Umbilical cord (tissue), 2 donors: Measurements from ENCODE around the gene TSHZ2. TPM values are rescaled to one million over a fixed set of nuclear protein-coding genes. Genes with fewer than 3 reads are reported as not detected.
"Not testable (repeated sequence)": the region's sequence is repeated elsewhere in the genome, so short reads cannot be mapped to it uniquely, and the experiment has no call there.

Experiments used
- DNase-seq: peaks from one replicate; pipeline ENCODE4 v3.0.0-alpha.2; 2015; ENCODE audit warnings: low spot score
- total RNA-seq: library from RNA; depleted of rRNA; stranded (reverse); fragments of >200 nt; gene quantifications from one replicate; pipeline ENCODE4 v1.2.3, GENCODE V29; 2014; ENCODE audit warnings: low replicate concordance; ENCODE audit not compliant: insufficient read depth

Gene TSHZ2
- total RNA-seq, 1 donor from 2014 or later: 4.3 TPM

DNA sequence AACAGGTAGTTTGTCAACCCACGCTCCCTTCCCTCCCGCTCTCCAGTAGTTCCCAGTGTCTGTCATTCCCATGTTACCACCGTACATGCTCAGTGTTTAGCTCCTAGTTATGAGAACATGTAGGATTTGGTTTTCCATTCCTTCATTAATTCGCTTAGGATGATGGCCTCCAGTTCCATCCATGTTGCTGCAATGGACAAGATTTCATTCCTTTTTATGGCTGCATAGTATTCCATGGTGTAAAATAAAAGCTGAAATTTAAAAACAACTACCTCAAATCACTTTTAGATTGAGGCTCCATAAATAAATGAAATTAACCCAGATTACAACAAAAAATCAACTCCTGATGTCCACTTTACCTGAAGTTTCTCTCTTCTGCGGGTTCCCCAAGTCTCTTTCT is 430.9 kb downstream of the TSHZ2 start:
- no peak for DNase-seq

- no peak for DNase-seq
These were observed 433.0 kb downstream of the TSHZ2 start for GRCh38 chr20:53405139-53405538.

- DNase-seq: no peak
These were observed 434.4 kb downstream of the TSHZ2 start for GRCh38 chr20:53406580-53406979.

DNA sequence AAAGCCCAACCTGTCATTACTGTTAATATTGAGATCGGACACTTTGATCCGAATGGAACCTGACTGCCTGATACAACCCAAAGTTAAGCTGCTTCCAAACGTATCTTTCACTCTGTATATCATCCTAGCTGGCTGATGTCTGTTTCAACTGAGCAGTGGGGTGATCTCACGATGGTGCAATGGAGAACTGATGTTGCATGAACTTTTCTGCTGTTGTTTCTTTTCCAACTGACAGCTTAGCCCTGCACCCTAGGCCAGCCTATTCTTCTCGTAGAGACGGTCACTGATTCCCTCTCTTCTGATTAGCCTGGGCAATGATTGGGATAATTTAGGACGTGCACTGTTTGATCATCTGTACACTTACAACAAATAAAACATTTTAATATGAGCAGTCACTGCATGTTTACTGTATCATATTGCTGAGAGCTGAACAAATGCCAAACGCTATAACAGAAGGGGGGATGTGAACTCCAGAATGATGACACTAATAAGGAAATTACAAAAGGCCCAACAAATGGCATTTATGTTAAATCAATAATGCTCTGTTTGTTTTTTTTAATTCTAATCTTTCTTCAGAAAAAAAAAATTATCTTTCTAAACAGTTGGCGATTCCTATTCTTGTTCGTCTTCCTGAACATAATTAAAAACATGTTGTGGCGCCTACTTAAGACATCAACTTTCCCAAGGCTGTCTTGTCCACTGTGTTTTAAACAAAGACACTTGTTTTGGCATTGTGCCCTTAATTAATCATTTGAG is 436.7 kb downstream of the TSHZ2 start:
- no peak for DNase-seq

- DNase-seq: no peak
These were observed 437.2 kb downstream of the TSHZ2 start for GRCh38 chr20:53409447-53409717.

- no peak for DNase-seq
These were observed 439.0 kb downstream of the TSHZ2 start for GRCh38 chr20:53411129-53411528.

- no peak for DNase-seq
These were observed 439.7 kb downstream of the TSHZ2 start for GRCh38 chr20:53411891-53412290.

GRCh38 chr20:53412577-53413185 is 440.5 kb downstream of the TSHZ2 start:
- no peak for DNase-seq

- no peak for DNase-seq
These were observed 441.1 kb downstream of the TSHZ2 start for GRCh38 chr20:53413186-53413631.

GRCh38 chr20:53413845-53414244 is 441.7 kb downstream of the TSHZ2 start:
- DNase-seq: not testable (repeated sequence)

GRCh38 chr20:53419693-53420460 is 447.7 kb downstream of the TSHZ2 start:
- no peak for DNase-seq

- no peak for DNase-seq
These were observed 449.2 kb downstream of the TSHZ2 start for GRCh38 chr20:53421343-53421742.

DNA sequence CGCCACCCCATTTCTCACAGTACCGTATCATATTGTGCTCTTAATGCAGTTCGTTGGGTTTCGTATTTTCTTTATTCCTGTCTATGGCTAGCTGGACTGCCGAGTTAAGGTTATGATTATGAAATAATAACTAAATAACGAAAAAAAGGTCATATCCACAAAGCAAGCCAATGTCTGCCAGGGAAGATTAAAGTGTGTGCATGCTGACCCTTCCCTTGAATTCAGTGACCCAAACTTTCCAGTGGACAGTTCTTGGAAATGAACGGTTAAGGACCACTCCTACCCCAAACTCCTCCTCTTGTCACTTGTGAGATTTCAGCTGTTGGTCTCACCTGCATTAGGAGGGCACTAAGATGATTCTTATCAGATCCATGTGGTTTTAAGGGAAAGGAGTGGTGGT is 449.9 kb downstream of the TSHZ2 start:
- no peak for DNase-seq

GRCh38 chr20:53423587-53424146 is 451.5 kb downstream of the TSHZ2 start:
- DNase-seq: no peak

GRCh38 chr20:53425481-53425880 is 453.3 kb downstream of the TSHZ2 start:
- no peak for DNase-seq

- no peak for DNase-seq
These were observed 453.8 kb downstream of the TSHZ2 start for GRCh38 chr20:53425941-53426340.

DNA sequence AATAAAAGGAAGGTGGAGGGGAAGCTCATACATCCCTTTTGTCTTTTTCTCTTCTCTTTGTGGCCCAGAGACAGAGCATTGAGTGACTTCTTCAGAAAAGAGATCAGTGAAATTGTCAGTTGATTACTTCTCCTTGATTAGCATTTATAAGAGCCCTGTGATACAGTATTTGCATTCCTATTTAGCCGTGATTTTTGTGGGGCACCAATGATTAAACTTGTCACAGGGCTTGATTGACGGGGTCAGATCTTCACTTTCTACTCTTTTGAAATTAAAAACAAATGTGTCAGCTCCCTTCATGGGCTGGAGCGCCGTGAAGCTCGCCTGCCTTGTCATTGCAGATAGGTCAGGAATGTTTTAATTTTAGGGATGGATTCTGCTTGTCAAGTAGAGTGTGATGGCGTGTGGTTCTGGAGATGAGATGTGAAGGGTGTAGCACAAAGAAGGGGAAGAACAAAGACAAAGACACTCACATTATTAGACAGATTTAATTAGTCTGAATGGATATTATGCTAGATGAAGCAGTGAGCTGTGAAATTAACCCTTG is 454.7 kb downstream of the TSHZ2 start:
- no peak for DNase-seq

- DNase-seq: no peak
These were observed 455.8 kb downstream of the TSHZ2 start for GRCh38 chr20:53427951-53428350.

- no peak for DNase-seq
These were observed 456.4 kb downstream of the TSHZ2 start for GRCh38 chr20:53428588-53428987.

- no peak for DNase-seq
These were observed 456.8 kb downstream of the TSHZ2 start for GRCh38 chr20:53428996-53429395.

GRCh38 chr20:53434662-53435061 is 462.5 kb downstream of the TSHZ2 start:
- no peak for DNase-seq

DNA sequence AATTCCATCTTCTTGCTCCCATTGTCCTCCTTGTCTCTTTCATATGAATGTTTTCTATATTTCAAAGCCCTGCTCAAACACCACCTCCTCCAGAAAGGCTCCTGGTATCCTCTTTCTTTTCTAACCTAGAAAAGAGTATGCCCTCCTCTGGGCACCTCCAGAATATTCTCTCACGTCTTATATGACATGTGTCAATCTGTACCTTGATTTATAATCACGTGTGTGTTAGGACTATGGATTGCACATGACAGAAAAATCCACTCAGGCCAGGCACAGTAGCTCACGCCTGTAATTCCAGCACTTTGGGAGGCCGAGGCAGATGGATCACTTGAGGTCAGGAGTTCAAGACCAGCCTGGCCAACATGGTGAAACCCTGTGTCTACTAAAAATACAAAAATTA is 464.8 kb downstream of the TSHZ2 start:
- not testable (repeated sequence) for DNase-seq
